NCI-H146 treated with DMSO at 0.1 percent for 48 hours (cell line): ENCODE measurements around the gene SPAG6.
"Not testable (repeated sequence)": the region's sequence is repeated elsewhere in the genome, so short reads cannot be mapped to it uniquely, and the experiment has no call there.

Source experiments
- DNase-seq: peaks from one replicate; lab custom pipeline; 2025; ENCODE audit not compliant: unreplicated experiment; lab: John Stamatoyannopoulos, UW

Gene SPAG6

GRCh38 chr10:22341190-22341925 lies 3.9 kb upstream of the SPAG6 start:
- DNase-seq = peak; percentile 62

- no peak for DNase-seq
Observed at GRCh38 chr10:22341926-22342196, 3.4 kb upstream of the SPAG6 start.

GRCh38 chr10:22342421-22342820 lies 2.9 kb upstream of the SPAG6 start:
- no peak for DNase-seq

- DNase-seq = no peak
Observed at GRCh38 chr10:22343731-22344130, 1.6 kb upstream of the SPAG6 start.

- DNase-seq = no peak
Observed at GRCh38 chr10:22344249-22344648, 1.0 kb upstream of the SPAG6 start.

GRCh38 chr10:22344781-22345300 lies 455 bp upstream of the SPAG6 start:
- DNase-seq = no peak

GRCh38 chr10:22346096-22346661 lies 883 bp downstream of the SPAG6 start:
- no peak for DNase-seq

- DNase-seq = no peak
Observed at GRCh38 chr10:22349755-22350154, 4.5 kb downstream of the SPAG6 start.

- no peak for DNase-seq
Observed at GRCh38 chr10:22351131-22351703, 5.9 kb downstream of the SPAG6 start.

- DNase-seq = no peak
Observed at GRCh38 chr10:22356324-22356873, 11.1 kb downstream of the SPAG6 start.

GRCh38 chr10:22357770-22358169 lies 12.5 kb downstream of the SPAG6 start:
- not testable (repeated sequence) for DNase-seq

GRCh38 chr10:22363305-22363704 lies 18.0 kb downstream of the SPAG6 start:
- no peak for DNase-seq

- no peak for DNase-seq
Observed at GRCh38 chr10:22364407-22365140, 19.3 kb downstream of the SPAG6 start.

GRCh38 chr10:22365233-22365632 lies 19.9 kb downstream of the SPAG6 start:
- DNase-seq = no peak

GRCh38 chr10:22365644-22366434 lies 20.5 kb downstream of the SPAG6 start:
- DNase-seq = no peak

GRCh38 chr10:22366435-22366703 lies 21.1 kb downstream of the SPAG6 start:
- DNase-seq = no peak

GRCh38 chr10:22366771-22367170 lies 21.5 kb downstream of the SPAG6 start:
- DNase-seq = no peak

- no peak for DNase-seq
Observed at GRCh38 chr10:22367471-22367870, 22.2 kb downstream of the SPAG6 start.

GRCh38 chr10:22368402-22368801 lies 23.1 kb downstream of the SPAG6 start:
- no peak for DNase-seq

- DNase-seq = no peak
Observed at GRCh38 chr10:22368981-22369380, 23.7 kb downstream of the SPAG6 start.

GRCh38 chr10:22369434-22370072 lies 24.3 kb downstream of the SPAG6 start:
- DNase-seq = no peak
